K562 (cell line): ENCODE results near the gene DGUOK. TPM values are rescaled to one million over a fixed set of nuclear protein-coding genes. Genes with fewer than 3 reads are reported as not detected.

ENCODE experiments used
- ATAC-seq: fragments of 200-7000 bp; cut with Tn5 transposase; 3 replicates; pipeline ENCODE4 v1.9.1; 2020; ENCODE audit warnings: moderate library complexity
- BruUV-seq: library from RNA; stranded (reverse); fragments of 400-500 nt; replicated peaks from 2 replicates; lab custom pipeline; 2021; lab: Mats Ljungman, UMichigan
- CTCF ChIA-PET: fragments of 300-600 bp; formaldehyde crosslinking; extraction: SDS; loops from one replicate; lab custom pipeline; 2021; ENCODE audit warnings: low intra/inter-chr PET ratio; lab: Yijun Ruan, JAX
- POLR2A ChIA-PET: fragments of 300-600, 350-650 bp; sonication (Branson Sonifier 250); formaldehyde crosslinking; extraction: SDS; loops from one replicate; lab custom pipeline; 2021; ENCODE audit warnings: antibody characterized with exemption, inconsistent platforms; lab: Yijun Ruan, JAX
- DNase-seq, 4 experiments: peaks; one replicate each; pipeline versions ENCODE4 v3.0.0 to v3.0.0-alpha.2; 2011 to 2018; ENCODE audit warnings: low spot score in 3 of 4, mixed read lengths in 3 of 4; ENCODE audit errors: extremely low read depth in 1 of 4
- FAIRE-seq: peaks from 2 replicates; lab custom pipeline; 2011; peaks lifted over from hg19 to GRCh38; lab: Jason Lieb, UNC
- H2AFZ ChIP-seq: 2 replicates; pipeline ENCODE4 v1.6.0; 2011; ENCODE audit warnings: low read depth, low read length, control low read depth, inconsistent platforms
- H3K27ac ChIP-seq: fragments of 200-600 bp; 3 replicates; pipeline ENCODE4 v1.8.0; 2011; ENCODE audit warnings: low read depth, mild to moderate bottlenecking, control low read depth, inconsistent platforms, low read length, moderate library complexity, mixed read lengths; ENCODE audit errors: extremely low read depth
- H3K27me3 ChIP-seq, 2 experiments: fragments of 300-600 bp in 1 of 2; 2 replicates in 1 of 2; 3 replicates in 1 of 2; pipeline versions ENCODE4 v1.6.0 to v1.8.0; 2011; ENCODE audit warnings: inconsistent platforms in 2 of 2, low read length in 2 of 2, mild to moderate bottlenecking in 1 of 2, mixed read lengths in 1 of 2, moderate library complexity in 1 of 2; ENCODE audit not compliant: control insufficient read depth in 2 of 2, insufficient read depth in 2 of 2
- H3K36me3 ChIP-seq: fragments of 300-600 bp; 3 replicates; pipeline ENCODE4 v1.8.0; 2011; ENCODE audit warnings: mild to moderate bottlenecking, low read length, inconsistent platforms; ENCODE audit not compliant: control insufficient read depth, insufficient read depth
- H3K4me1 ChIP-seq, 2 experiments: fragments of 200-600 bp in 1 of 2; replicated peaks in 1 of 2; 2 replicates in 1 of 2; 3 replicates in 1 of 2; pipeline versions ENCODE4 v1.5.1 to v1.8.0; 2011; ENCODE audit warnings: inconsistent platforms in 2 of 2, low read length in 2 of 2, mild to moderate bottlenecking in 1 of 2, mixed read lengths in 1 of 2, moderate library complexity in 1 of 2; ENCODE audit not compliant: control insufficient read depth in 2 of 2, insufficient read depth in 2 of 2
- H3K4me2 ChIP-seq: 2 replicates; pipeline ENCODE4 v1.6.1; 2011; ENCODE audit warnings: low read length, control low read depth, inconsistent platforms, mixed read lengths; ENCODE audit not compliant: insufficient read depth
- H3K4me3 ChIP-seq: fragments of 200-600 bp; sonication (generic), shearing (Covaris generic); 2 replicates; pipeline ENCODE4 v1.5.1; 2016; ENCODE audit warnings: control low read depth, inconsistent platforms
- H3K79me2 ChIP-seq: fragments of 200-600 bp; 3 replicates; pipeline ENCODE4 v1.8.0; 2011; ENCODE audit warnings: low read length, inconsistent platforms; ENCODE audit not compliant: control insufficient read depth, insufficient read depth
- H3K9ac ChIP-seq, 2 experiments: 2 replicates each; pipeline versions ENCODE4 v1.6.0 to v1.6.1; 2011; ENCODE audit warnings: low read depth in 2 of 2, low read length in 2 of 2, control low read depth in 1 of 2, inconsistent platforms in 1 of 2, mild to moderate bottlenecking in 1 of 2, mixed read lengths in 1 of 2; ENCODE audit not compliant: insufficient read depth in 1 of 2
- H3K9me1 ChIP-seq: one replicate; pipeline ENCODE4 v1.6.0; 2011; ENCODE audit warnings: inconsistent platforms, mild to moderate bottlenecking, low read length, moderate library complexity; ENCODE audit not compliant: control insufficient read depth, insufficient read depth
- H3K9me3 ChIP-seq: replicated peaks from 2 replicates; pipeline ENCODE4 v1.5.1; 2011; ENCODE audit warnings: low read depth, low read length, inconsistent platforms; ENCODE audit not compliant: control insufficient read depth, insufficient read depth
- H4K20me1 ChIP-seq: replicated peaks from 2 replicates; pipeline ENCODE4 v1.6.1; 2011; ENCODE audit warnings: low read length, inconsistent platforms, mixed read lengths; ENCODE audit not compliant: control insufficient read depth, insufficient read depth
- ATF3 ChIP-seq, 2 experiments: fragments of 450-650 bp in 1 of 2; sonication (generic) in 1 of 2; formaldehyde crosslinking in 1 of 2; IDR thresholded peaks in 1 of 2; conservative IDR thresholded peaks in 1 of 2; 2 replicates each; pipeline versions ENCODE4 v1.6.1 to v1.8.1; 2016 to 2023; ENCODE audit warnings: mild to moderate bottlenecking in 2 of 2, moderate library complexity in 2 of 2, inconsistent platforms in 1 of 2, missing genetic modification reagents in 1 of 2
- CEBPG ChIP-seq, 3 experiments: fragments of 200-800 bp in 1 of 3; sonication (Bioruptor generic) in 1 of 3; sonication (generic) in 1 of 3; formaldehyde crosslinking in 1 of 3; IDR thresholded peaks in 2 of 3; conservative IDR thresholded peaks in 1 of 3; 2 replicates each; pipeline versions ENCODE4 v1.6.1 to v1.8.0; 2016 to 2022; ENCODE audit warnings: missing compliant biosample characterization in 2 of 3, missing genetic modification characterization in 2 of 3, mild to moderate bottlenecking in 1 of 3, missing genetic modification reagents in 1 of 3
- HINFP ChIP-seq: fragments of 450-650 bp; conservative IDR thresholded peaks from 2 replicates; pipeline ENCODE4 v1.6.1; 2016; ENCODE audit warnings: missing genetic modification characterization, low read depth, mild to moderate bottlenecking, control low read depth, missing compliant biosample characterization
- L3MBTL2 ChIP-seq: fragments of 450-650 bp; IDR thresholded peaks from 2 replicates; pipeline ENCODE4 v1.6.1; 2016; ENCODE audit warnings: mild to moderate bottlenecking, moderate library complexity
- PRDM10 ChIP-seq: fragments of 450-650 bp; IDR thresholded peaks from 2 replicates; pipeline ENCODE4 v1.6.1; 2018; ENCODE audit not compliant: partially characterized antibody
- WGBS: fragments of 100-300 bp; shearing (Covaris generic); methylation state at CpG from one replicate; pipeline ENCODE4 v1.1.6; 2016; ENCODE audit warnings: low coverage, mixed read lengths; ENCODE audit not compliant: insufficient coverage; ENCODE audit errors: missing lambda C conversion rate; 5-methylcytosine and 5-hydroxymethylcytosine counted together
- in situ Hi-C: fragments of 300-500 bp; cut with MboI; formaldehyde crosslinking; loops from 4 replicates; pipeline ENCODE4 v1.15.0; 2018; ENCODE audit warnings: inconsistent platforms, mixed read lengths
- intact Hi-C: fragments of 100-400 bp; cut with micrococcal nuclease; formaldehyde crosslinking; loops from 2 replicates; pipeline ENCODE4 v1.14.2; 2022
- polyA plus RNA-seq, 8 experiments: library from polyadenylated mRNA; depleted of rRNA in 4 of 8; stranded (reverse) in 5 of 8; unstranded in 3 of 8; fragments of >200 nt; fragmentation: Nextera tagmentation in 2 of 8; fragmentation: Illumina TruSeq in 1 of 8; extraction: Ambion mirVana in 2 of 8; extraction: Trizol in 1 of 8; gene quantifications; 2 replicates each; pipeline versions ENCODE4 v1.2.1 to v1.2.3, GENCODE V29; 2011 to 2014; ENCODE audit warnings: inconsistent platforms in 1 of 8, missing spikeins in 1 of 8
- total RNA-seq, 7 experiments: library from RNA; depleted of rRNA in 6 of 7; stranded (reverse); fragments of >200 nt in 6 of 7; fragmentation: Illumina TruSeq in 2 of 7; extraction: Trizol in 2 of 7; gene quantifications; 2 replicates each; pipeline versions ENCODE4 v1.2.1 to v1.2.3, GENCODE V29; 2011 to 2021; ENCODE audit warnings: low replicate concordance in 1 of 7

DGUOK gene
- total and polyA plus RNA-seq, 9 of the 15 experiments (the other 6 are each of a cell fraction or from before 2014, with no cell fraction given), result 67.0 to 288 (median 126) TPM

DNA sequence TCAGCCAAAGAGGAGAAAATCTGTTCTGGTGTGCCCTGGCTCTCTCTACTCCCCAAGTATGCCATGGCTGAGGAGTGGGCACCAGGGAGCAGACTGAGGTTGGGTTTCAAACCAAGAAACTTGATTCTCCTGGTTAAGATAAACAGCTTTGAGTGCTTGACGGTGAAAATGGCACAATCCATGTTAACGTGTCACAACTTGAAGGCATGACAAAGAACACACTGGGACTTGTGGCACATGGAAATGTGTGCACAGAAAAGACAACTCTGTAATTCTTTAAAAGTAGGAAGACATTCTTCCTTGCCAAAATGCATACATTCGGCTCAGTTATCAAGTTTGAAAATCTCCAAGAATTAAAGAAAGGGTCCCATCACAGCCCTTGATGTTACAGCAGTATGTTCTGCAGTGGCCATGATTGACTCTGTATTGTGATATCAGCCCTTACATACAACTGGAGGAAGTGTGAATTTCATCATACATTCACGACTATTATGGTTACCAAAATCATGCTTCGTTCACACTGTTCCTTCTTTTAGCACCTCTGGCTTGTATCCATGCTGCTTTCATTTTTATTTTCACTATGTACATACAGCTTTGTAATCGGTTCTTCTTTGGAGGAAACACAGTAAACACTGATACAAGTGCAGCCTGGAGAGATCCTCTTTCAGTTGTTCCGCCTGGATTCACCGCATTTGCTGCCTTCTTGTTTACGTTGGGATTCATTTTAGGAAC, 49.4 kb upstream of the DGUOK start:
- H4K20me1 ChIP-seq, result no peaks in the 10 kb centered on the region
- ChIA-PET CTCF (no interaction called here), POLR2A (no interaction called here)
- H3K9me3 ChIP-seq, result no peaks in the 10 kb centered on the region
- no peak overlapping the region for H3K27ac ChIP-seq
- no peaks in the 10 kb centered on the region for H3K79me2 ChIP-seq
- no peaks in the 10 kb centered on the region; a peak in 2 of 5 replicates for H3K4me1 ChIP-seq
- in situ Hi-C loops, result no loop called here
- TF ChIP-seq ATF3 (IDR thresholded peaks at IDR 0.05) (peak; percentile 24; the same call in 1 of the 2 replicates), ATF3 (CRISPR knock-in tag; conservative IDR thresholded peaks at IDR 0.05) (no peak), PRDM10 (peak; percentile 29), CEBPG (CRISPR knock-in tag; IDR thresholded peaks at IDR 0.05) (no peak), CEBPG (tag; conservative IDR thresholded peaks at IDR 0.05 in 1 of 2, IDR thresholded peaks at IDR 0.05 in 1 of 2) (peak; percentile 11 to 60; a peak in 1 of 4 replicates), L3MBTL2 (peak; percentile 59), HINFP (tag) (no peak)
- H3K27me3 ChIP-seq, result no peaks in the 10 kb centered on the region; a peak in 1 of 5 replicates
- no peaks in the 10 kb centered on the region; the same call in 2 of the 3 replicates for H3K36me3 ChIP-seq
- intact Hi-C loops, result no loop called here
- DNase-seq (no peak), FAIRE-seq (no peak), ATAC-seq (peak; percentile 63)
- WGBS, result 6% methylated on average over 9 of the region's 9 CpGs
- no peak overlapping the region for H3K9ac ChIP-seq
- no peaks in the 10 kb centered on the region for H3K9me1 ChIP-seq
- H2AFZ ChIP-seq, result peak overlapping the region; percentile 65
- peak overlapping the region; percentile 53; the same call in 1 of the 2 replicates for H3K4me2 ChIP-seq
- BruUV-seq, result no TSS peak
- H3K4me3 ChIP-seq, result no peak overlapping the region
